ENCODE data around the gene DLD.
"Not testable (repeated sequence)": the region's sequence is repeated elsewhere in the genome, so short reads cannot be mapped to it uniquely, and the experiment has no call there.

Gene DLD

GRCh38 chr7:107953265-107953923 lies 62.4 kb downstream of the DLD start:
- Histone ChIP-seq H3K27me3 (replicated peaks; ENCODE audit: control insufficient read depth, insufficient read depth, low read length, poor library complexity, severe bottlenecking) (no peaks in the 10 kb centered on the region), H3K36me3 (ENCODE audit: control insufficient read depth, insufficient read depth, low read length) (no peaks in the 10 kb centered on the region), H3K4me3 (ENCODE audit: insufficient read depth, low read depth, low read length, poor library complexity, severe bottlenecking) (no peak overlapping the region), H3K4me1 (ENCODE audit: control insufficient read depth, insufficient read depth, low read length, poor library complexity, severe bottlenecking) (no peaks in the 10 kb centered on the region), H3K9me3 (ENCODE audit: control insufficient read depth, low read length) (no peaks in the 10 kb centered on the region), H3K27ac (ENCODE audit: insufficient read depth, low read length, poor library complexity, severe bottlenecking) (no peak overlapping the region)
- no peak for DNase-seq

- H3K9me3 ChIP-seq (ENCODE audit: control insufficient read depth, low read length): no peaks in the 10 kb centered on the region
- no peak overlapping the region for H3K4me3 ChIP-seq (ENCODE audit: insufficient read depth, low read depth, low read length, poor library complexity, severe bottlenecking)
- DNase-seq: no peak
- no peaks in the 10 kb centered on the region for H3K4me1 ChIP-seq (ENCODE audit: control insufficient read depth, insufficient read depth, low read length, poor library complexity, severe bottlenecking)
- H3K27ac ChIP-seq (ENCODE audit: insufficient read depth, low read length, poor library complexity, severe bottlenecking): no peak overlapping the region
- no peaks in the 10 kb centered on the region for H3K27me3 ChIP-seq (replicated peaks; ENCODE audit: control insufficient read depth, insufficient read depth, low read length, poor library complexity, severe bottlenecking)
- no peaks in the 10 kb centered on the region for H3K36me3 ChIP-seq (ENCODE audit: control insufficient read depth, insufficient read depth, low read length)
These were observed 62.9 kb downstream of the DLD start for GRCh38 chr7:107953924-107954303.

- H3K36me3 ChIP-seq (ENCODE audit: control insufficient read depth, insufficient read depth, low read length): no peaks in the 10 kb centered on the region
- H3K9me3 ChIP-seq (ENCODE audit: control insufficient read depth, low read length): no peaks in the 10 kb centered on the region
- DNase-seq: no peak
- H3K4me1 ChIP-seq (ENCODE audit: control insufficient read depth, insufficient read depth, low read length, poor library complexity, severe bottlenecking): no peaks in the 10 kb centered on the region
- H3K27me3 ChIP-seq (replicated peaks; ENCODE audit: control insufficient read depth, insufficient read depth, low read length, poor library complexity, severe bottlenecking): no peaks in the 10 kb centered on the region
- no peak overlapping the region for H3K4me3 ChIP-seq (ENCODE audit: insufficient read depth, low read depth, low read length, poor library complexity, severe bottlenecking)
- no peak overlapping the region for H3K27ac ChIP-seq (ENCODE audit: insufficient read depth, low read length, poor library complexity, severe bottlenecking)
These were observed 64.4 kb downstream of the DLD start for GRCh38 chr7:107955394-107955793.

- H3K36me3 ChIP-seq (ENCODE audit: control insufficient read depth, insufficient read depth, low read length); H3K4me3 ChIP-seq (ENCODE audit: insufficient read depth, low read depth, low read length, poor library complexity, severe bottlenecking); H3K4me1 ChIP-seq (ENCODE audit: control insufficient read depth, insufficient read depth, low read length, poor library complexity, severe bottlenecking); DNase-seq; H3K9me3 ChIP-seq (ENCODE audit: control insufficient read depth, low read length); H3K27me3 ChIP-seq (replicated peaks; ENCODE audit: control insufficient read depth, insufficient read depth, low read length, poor library complexity, severe bottlenecking); H3K27ac ChIP-seq (ENCODE audit: insufficient read depth, low read length, poor library complexity, severe bottlenecking): not testable (repeated sequence)
These were observed 66.0 kb downstream of the DLD start for GRCh38 chr7:107956950-107957349.

- no peaks in the 10 kb centered on the region for H3K9me3 ChIP-seq (ENCODE audit: control insufficient read depth, low read length)
- no peak overlapping the region for H3K4me3 ChIP-seq (ENCODE audit: insufficient read depth, low read depth, low read length, poor library complexity, severe bottlenecking)
- DNase-seq: no peak
- H3K27me3 ChIP-seq (replicated peaks; ENCODE audit: control insufficient read depth, insufficient read depth, low read length, poor library complexity, severe bottlenecking): no peaks in the 10 kb centered on the region
- no peaks in the 10 kb centered on the region for H3K4me1 ChIP-seq (ENCODE audit: control insufficient read depth, insufficient read depth, low read length, poor library complexity, severe bottlenecking)
- H3K27ac ChIP-seq (ENCODE audit: insufficient read depth, low read length, poor library complexity, severe bottlenecking): no peak overlapping the region
- H3K36me3 ChIP-seq (ENCODE audit: control insufficient read depth, insufficient read depth, low read length): no peaks in the 10 kb centered on the region
These were observed 66.5 kb downstream of the DLD start for GRCh38 chr7:107957436-107957835.

- DNase-seq: no peak
- no peaks in the 10 kb centered on the region for H3K4me1 ChIP-seq (ENCODE audit: control insufficient read depth, insufficient read depth, low read length, poor library complexity, severe bottlenecking)
- no peaks in the 10 kb centered on the region for H3K27me3 ChIP-seq (replicated peaks; ENCODE audit: control insufficient read depth, insufficient read depth, low read length, poor library complexity, severe bottlenecking)
- no peak overlapping the region for H3K4me3 ChIP-seq (ENCODE audit: insufficient read depth, low read depth, low read length, poor library complexity, severe bottlenecking)
- no peak overlapping the region for H3K27ac ChIP-seq (ENCODE audit: insufficient read depth, low read length, poor library complexity, severe bottlenecking)
- H3K36me3 ChIP-seq (ENCODE audit: control insufficient read depth, insufficient read depth, low read length): no peaks in the 10 kb centered on the region
- H3K9me3 ChIP-seq (ENCODE audit: control insufficient read depth, low read length): no peaks in the 10 kb centered on the region
These were observed 68.0 kb downstream of the DLD start for GRCh38 chr7:107958764-107959526.

- Histone ChIP-seq H3K9me3 (ENCODE audit: control insufficient read depth, low read length) (no peaks in the 10 kb centered on the region), H3K4me1 (ENCODE audit: control insufficient read depth, insufficient read depth, low read length, poor library complexity, severe bottlenecking) (no peaks in the 10 kb centered on the region), H3K36me3 (ENCODE audit: control insufficient read depth, insufficient read depth, low read length) (no peaks in the 10 kb centered on the region), H3K27me3 (replicated peaks; ENCODE audit: control insufficient read depth, insufficient read depth, low read length, poor library complexity, severe bottlenecking) (no peaks in the 10 kb centered on the region), H3K27ac (ENCODE audit: insufficient read depth, low read length, poor library complexity, severe bottlenecking) (no peak overlapping the region), H3K4me3 (ENCODE audit: insufficient read depth, low read depth, low read length, poor library complexity, severe bottlenecking) (no peak overlapping the region)
- DNase-seq: no peak
These were observed 68.5 kb downstream of the DLD start for GRCh38 chr7:107959527-107959898.

GRCh38 chr7:107960272-107960671 lies 69.3 kb downstream of the DLD start:
- no peak overlapping the region for H3K27ac ChIP-seq (ENCODE audit: insufficient read depth, low read length, poor library complexity, severe bottlenecking)
- no peaks in the 10 kb centered on the region for H3K36me3 ChIP-seq (ENCODE audit: control insufficient read depth, insufficient read depth, low read length)
- no peak for DNase-seq
- H3K27me3 ChIP-seq (replicated peaks; ENCODE audit: control insufficient read depth, insufficient read depth, low read length, poor library complexity, severe bottlenecking): no peaks in the 10 kb centered on the region
- no peak overlapping the region for H3K4me3 ChIP-seq (ENCODE audit: insufficient read depth, low read depth, low read length, poor library complexity, severe bottlenecking)
- no peaks in the 10 kb centered on the region for H3K4me1 ChIP-seq (ENCODE audit: control insufficient read depth, insufficient read depth, low read length, poor library complexity, severe bottlenecking)
- H3K9me3 ChIP-seq (ENCODE audit: control insufficient read depth, low read length): no peaks in the 10 kb centered on the region

GRCh38 chr7:107961405-107961804 lies 70.4 kb downstream of the DLD start:
- H3K36me3 ChIP-seq (ENCODE audit: control insufficient read depth, insufficient read depth, low read length): no peaks in the 10 kb centered on the region

GRCh38 chr7:107962817-107963216 lies 71.8 kb downstream of the DLD start:
- H3K36me3 ChIP-seq (ENCODE audit: control insufficient read depth, insufficient read depth, low read length): no peaks in the 10 kb centered on the region
- no peaks in the 10 kb centered on the region for H3K4me1 ChIP-seq (ENCODE audit: control insufficient read depth, insufficient read depth, low read length, poor library complexity, severe bottlenecking)

More at GRCh38 chr7:107961405-107961804, 70.4 kb downstream of the DLD start:
- H3K27me3 ChIP-seq (replicated peaks; ENCODE audit: control insufficient read depth, insufficient read depth, low read length, poor library complexity, severe bottlenecking): no peaks in the 10 kb centered on the region
- no peak overlapping the region for H3K4me3 ChIP-seq (ENCODE audit: insufficient read depth, low read depth, low read length, poor library complexity, severe bottlenecking)
- no peaks in the 10 kb centered on the region for H3K4me1 ChIP-seq (ENCODE audit: control insufficient read depth, insufficient read depth, low read length, poor library complexity, severe bottlenecking)
- no peaks in the 10 kb centered on the region for H3K9me3 ChIP-seq (ENCODE audit: control insufficient read depth, low read length)
- no peak for DNase-seq
- H3K27ac ChIP-seq (ENCODE audit: insufficient read depth, low read length, poor library complexity, severe bottlenecking): no peak overlapping the region

More at GRCh38 chr7:107962817-107963216, 71.8 kb downstream of the DLD start:
- no peak for DNase-seq
- Histone ChIP-seq H3K4me3 (ENCODE audit: insufficient read depth, low read depth, low read length, poor library complexity, severe bottlenecking) (no peak overlapping the region), H3K9me3 (ENCODE audit: control insufficient read depth, low read length) (no peaks in the 10 kb centered on the region), H3K27ac (ENCODE audit: insufficient read depth, low read length, poor library complexity, severe bottlenecking) (no peak overlapping the region), H3K27me3 (replicated peaks; ENCODE audit: control insufficient read depth, insufficient read depth, low read length, poor library complexity, severe bottlenecking) (no peaks in the 10 kb centered on the region)
